SK-N-SH (cell line): ENCODE data around the gene CCDC171.
"Not testable (repeated sequence)": the region's sequence is repeated elsewhere in the genome, so short reads cannot be mapped to it uniquely, and the experiment has no call there.

Source experiments
- CHD2 ChIP-seq: fragments of 150-350 bp; IDR thresholded peaks from 2 replicates; pipeline ENCODE4 v1.6.1; 2018; ENCODE audit warnings: low read length; ENCODE audit not compliant: partially characterized antibody
- MAX ChIP-seq: IDR thresholded peaks from 2 replicates; pipeline ENCODE4 v1.4.0; 2012; ENCODE audit warnings: low read depth
- MXI1 ChIP-seq: IDR thresholded peaks from 2 replicates; pipeline ENCODE4 v1.6.1; 2012; ENCODE audit warnings: mild to moderate bottlenecking, low read depth, low read length, improper control_type of control experiment
- RAD21 ChIP-seq: IDR thresholded peaks from 2 replicates; pipeline ENCODE4 v1.6.1; 2012; ENCODE audit warnings: mild to moderate bottlenecking, low read length
- RCOR1 ChIP-seq: fragments of 150-350 bp; IDR thresholded peaks from 2 replicates; pipeline ENCODE4 v1.6.1; 2017; ENCODE audit warnings: antibody characterized with exemption, low read length
- RXRA ChIP-seq: IDR thresholded peaks from 2 replicates; pipeline ENCODE4 v1.4.0; 2012; ENCODE audit warnings: low read depth, mild to moderate bottlenecking, borderline replicate concordance
- SMC3 ChIP-seq: IDR thresholded peaks from 2 replicates; pipeline ENCODE4 v1.6.1; 2012; ENCODE audit warnings: low read depth, low read length, improper control_type of control experiment
- YY1 ChIP-seq: IDR thresholded peaks from 2 replicates; pipeline ENCODE4 v1.4.0; 2012; ENCODE audit warnings: low read depth, mild to moderate bottlenecking
- TF ChIP-seq, protein P1 (sequence below): IDR thresholded peaks from 2 replicates; pipeline ENCODE4 v1.4.0; 2012; ENCODE audit warnings: low read depth, borderline replicate concordance
- TF ChIP-seq, protein P2 (sequence below): fragments of 200-600 bp; sonication (generic); IDR thresholded peaks from 2 replicates; pipeline ENCODE4 v1.6.1; 2017; ENCODE audit warnings: antibody characterized with exemption, mild to moderate bottlenecking, moderate library complexity
- TF ChIP-seq, protein P3 (sequence below): IDR thresholded peaks from 2 replicates; pipeline ENCODE4 v1.6.1; 2012; ENCODE audit warnings: mild to moderate bottlenecking, low read depth, low read length, moderate library complexity

- TF ChIP-seq MXI1, RAD21, RXRA, SMC3, MAX, YY1, CHD2, RCOR1: not testable (repeated sequence)
- TF ChIP-seq, protein P1, sequence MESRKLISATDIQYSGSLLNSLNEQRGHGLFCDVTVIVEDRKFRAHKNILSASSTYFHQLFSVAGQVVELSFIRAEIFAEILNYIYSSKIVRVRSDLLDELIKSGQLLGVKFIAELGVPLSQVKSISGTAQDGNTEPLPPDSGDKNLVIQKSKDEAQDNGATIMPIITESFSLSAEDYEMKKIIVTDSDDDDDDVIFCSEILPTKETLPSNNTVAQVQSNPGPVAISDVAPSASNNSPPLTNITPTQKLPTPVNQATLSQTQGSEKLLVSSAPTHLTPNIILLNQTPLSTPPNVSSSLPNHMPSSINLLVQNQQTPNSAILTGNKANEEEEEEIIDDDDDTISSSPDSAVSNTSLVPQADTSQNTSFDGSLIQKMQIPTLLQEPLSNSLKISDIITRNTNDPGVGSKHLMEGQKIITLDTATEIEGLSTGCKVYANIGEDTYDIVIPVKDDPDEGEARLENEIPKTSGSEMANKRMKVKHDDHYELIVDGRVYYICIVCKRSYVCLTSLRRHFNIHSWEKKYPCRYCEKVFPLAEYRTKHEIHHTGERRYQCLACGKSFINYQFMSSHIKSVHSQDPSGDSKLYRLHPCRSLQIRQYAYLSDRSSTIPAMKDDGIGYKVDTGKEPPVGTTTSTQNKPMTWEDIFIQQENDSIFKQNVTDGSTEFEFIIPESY: not testable (repeated sequence)
- TF ChIP-seq, protein P2, sequence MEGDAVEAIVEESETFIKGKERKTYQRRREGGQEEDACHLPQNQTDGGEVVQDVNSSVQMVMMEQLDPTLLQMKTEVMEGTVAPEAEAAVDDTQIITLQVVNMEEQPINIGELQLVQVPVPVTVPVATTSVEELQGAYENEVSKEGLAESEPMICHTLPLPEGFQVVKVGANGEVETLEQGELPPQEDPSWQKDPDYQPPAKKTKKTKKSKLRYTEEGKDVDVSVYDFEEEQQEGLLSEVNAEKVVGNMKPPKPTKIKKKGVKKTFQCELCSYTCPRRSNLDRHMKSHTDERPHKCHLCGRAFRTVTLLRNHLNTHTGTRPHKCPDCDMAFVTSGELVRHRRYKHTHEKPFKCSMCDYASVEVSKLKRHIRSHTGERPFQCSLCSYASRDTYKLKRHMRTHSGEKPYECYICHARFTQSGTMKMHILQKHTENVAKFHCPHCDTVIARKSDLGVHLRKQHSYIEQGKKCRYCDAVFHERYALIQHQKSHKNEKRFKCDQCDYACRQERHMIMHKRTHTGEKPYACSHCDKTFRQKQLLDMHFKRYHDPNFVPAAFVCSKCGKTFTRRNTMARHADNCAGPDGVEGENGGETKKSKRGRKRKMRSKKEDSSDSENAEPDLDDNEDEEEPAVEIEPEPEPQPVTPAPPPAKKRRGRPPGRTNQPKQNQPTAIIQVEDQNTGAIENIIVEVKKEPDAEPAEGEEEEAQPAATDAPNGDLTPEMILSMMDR: not testable (repeated sequence)
- TF ChIP-seq, protein P3, sequence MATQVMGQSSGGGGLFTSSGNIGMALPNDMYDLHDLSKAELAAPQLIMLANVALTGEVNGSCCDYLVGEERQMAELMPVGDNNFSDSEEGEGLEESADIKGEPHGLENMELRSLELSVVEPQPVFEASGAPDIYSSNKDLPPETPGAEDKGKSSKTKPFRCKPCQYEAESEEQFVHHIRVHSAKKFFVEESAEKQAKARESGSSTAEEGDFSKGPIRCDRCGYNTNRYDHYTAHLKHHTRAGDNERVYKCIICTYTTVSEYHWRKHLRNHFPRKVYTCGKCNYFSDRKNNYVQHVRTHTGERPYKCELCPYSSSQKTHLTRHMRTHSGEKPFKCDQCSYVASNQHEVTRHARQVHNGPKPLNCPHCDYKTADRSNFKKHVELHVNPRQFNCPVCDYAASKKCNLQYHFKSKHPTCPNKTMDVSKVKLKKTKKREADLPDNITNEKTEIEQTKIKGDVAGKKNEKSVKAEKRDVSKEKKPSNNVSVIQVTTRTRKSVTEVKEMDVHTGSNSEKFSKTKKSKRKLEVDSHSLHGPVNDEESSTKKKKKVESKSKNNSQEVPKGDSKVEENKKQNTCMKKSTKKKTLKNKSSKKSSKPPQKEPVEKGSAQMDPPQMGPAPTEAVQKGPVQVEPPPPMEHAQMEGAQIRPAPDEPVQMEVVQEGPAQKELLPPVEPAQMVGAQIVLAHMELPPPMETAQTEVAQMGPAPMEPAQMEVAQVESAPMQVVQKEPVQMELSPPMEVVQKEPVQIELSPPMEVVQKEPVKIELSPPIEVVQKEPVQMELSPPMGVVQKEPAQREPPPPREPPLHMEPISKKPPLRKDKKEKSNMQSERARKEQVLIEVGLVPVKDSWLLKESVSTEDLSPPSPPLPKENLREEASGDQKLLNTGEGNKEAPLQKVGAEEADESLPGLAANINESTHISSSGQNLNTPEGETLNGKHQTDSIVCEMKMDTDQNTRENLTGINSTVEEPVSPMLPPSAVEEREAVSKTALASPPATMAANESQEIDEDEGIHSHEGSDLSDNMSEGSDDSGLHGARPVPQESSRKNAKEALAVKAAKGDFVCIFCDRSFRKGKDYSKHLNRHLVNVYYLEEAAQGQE: not testable (repeated sequence)
Observed at GRCh38 chr9:15699876-15700559, 147.2 kb downstream of the CCDC171 start.
